Activated naive CD4-positive, alpha-beta T cell treated with anti-CD3 and anti-CD28 coated beads, Interleukin-2, amount 50 U/mL, for 16 hours (primary cell): ENCODE results near the gene POP7.

Experiments used
- DNase-seq: peaks from one replicate; pipeline ENCODE4 v3.0.0-alpha.2; 2020

POP7 gene

DNA sequence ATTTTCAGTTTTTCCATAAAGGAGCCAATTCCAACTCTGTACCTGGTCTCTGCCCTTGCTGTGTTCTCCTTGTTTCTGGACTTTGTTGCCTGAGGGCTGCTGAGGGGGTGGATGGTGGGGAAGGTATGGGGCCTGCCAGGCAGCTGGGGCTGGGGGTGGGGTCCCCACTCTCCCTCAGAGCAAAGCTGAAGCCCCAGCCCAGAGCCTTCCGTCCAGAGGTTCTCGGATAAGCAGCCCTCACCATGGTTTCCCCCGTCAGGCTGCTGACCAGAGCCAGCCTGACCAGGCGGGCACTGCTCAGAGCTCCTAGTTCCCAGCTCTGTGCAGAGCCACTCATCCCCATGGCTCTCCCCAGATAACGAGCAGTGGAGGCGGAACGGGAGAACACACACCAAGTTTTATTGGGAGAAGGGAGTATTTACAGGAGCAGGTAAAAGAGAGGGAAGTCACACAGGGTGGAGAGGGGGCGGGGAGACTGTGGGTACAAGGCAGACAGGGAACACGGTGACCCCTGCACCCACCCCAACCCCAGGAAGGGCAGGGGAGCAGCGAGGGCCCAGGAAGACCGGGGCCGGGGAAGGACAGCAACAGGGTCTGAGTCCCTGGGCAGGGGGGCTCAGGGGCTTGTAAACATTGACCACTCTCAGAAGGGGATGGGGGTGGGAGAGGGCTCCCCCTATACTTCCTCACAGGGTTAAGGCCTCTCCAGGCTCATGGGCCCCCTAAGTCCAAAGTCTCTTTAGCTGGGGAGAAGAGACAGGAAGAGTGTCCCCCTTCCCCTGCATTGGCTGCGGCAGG is 26.6 kb upstream of the POP7 start:
- DNase-seq: no peak

DNA sequence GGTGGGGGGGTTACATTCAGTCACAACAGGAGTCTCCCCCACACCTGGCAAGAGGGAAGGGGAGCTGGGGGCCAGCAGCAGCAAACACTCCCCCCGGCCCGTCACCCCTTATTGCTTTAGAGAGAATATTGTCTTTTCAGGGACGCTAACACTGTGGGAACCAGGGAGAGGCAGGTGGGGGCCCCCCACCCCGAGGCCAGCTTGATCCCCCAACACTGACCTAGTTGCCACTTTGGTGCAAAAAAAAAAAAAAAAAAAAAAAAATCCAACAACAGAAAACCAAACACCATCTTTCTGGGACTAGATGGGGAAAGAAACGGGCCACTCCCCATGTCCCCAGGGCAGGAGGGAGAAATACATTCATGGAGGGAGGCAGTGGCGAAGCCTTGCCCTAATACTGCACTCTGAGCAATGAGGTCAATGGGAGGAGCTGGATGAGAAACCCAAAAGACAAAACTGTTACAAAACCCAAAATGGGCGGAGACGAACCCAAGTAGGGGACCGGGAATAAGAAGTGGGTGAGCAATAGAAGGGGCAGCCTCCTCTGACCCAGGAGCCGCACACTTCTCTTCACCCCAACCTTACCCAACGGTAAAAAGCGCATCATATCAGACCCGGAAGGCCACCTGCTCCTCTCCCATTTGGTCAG is 25.9 kb upstream of the POP7 start:
- no peak for DNase-seq

GRCh38 chr7:100680576-100681271 is 25.2 kb upstream of the POP7 start:
- DNase-seq: no peak

GRCh38 chr7:100681491-100682227 is 24.3 kb upstream of the POP7 start:
- DNase-seq: no peak

DNA sequence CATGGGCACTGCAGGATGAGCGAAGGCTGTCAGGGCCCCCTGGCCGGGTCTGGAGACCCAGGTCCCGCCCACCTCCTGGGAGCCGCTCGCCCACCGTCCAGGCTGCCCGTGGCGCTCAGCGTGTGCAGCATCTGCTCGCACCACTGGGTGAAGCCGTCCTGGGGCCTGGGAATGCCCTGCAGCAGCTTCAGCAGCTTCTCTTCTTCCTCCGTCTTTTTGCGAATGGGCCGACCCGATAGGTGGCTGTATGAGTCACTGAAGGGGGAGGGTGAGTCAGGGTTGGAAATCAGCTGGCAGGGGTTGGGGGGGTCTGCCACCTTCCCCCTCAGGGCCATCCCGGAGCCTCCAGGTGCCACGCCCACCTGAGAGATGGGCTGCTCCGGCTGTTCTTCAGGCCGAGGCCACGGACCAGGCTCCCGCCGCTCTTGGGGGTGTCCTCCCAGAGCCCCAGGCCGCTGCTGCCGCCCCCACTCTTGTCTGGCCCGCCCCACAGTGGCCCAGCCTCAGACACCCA is 23.6 kb upstream of the POP7 start:
- no peak for DNase-seq

DNA sequence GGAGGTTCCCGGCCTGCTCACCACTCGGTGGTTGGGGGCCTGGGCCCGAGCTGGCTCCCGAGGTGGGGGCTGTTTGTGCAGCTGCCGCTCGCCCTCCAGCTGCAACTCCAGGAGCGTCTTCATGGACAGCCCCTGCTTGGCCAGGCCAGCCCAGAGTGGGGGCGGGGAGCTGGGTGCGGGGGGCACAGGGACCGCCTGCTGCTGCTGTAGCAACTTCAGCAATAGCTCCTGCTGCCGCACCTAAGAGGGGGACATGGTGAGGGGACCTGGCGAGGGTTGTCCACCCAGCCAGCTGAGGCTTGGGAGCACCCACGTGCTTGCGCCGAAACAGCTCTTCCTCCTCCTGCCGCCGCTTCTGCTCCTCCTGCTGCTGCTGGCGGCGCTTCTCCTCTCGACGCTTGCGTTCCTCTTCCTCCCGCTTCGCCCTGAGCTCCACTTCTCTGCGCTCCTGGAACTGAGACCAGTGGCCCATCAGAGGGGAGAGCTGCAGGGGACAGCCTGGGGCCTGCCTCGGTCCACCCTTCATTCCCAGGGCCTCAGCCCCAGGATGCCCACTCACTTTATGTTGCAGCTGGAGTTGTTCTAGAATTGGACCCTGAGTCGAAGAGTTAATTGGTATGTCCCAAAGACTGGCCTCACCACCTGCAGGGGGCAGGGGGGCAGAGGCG is 22.8 kb upstream of the POP7 start:
- no peak for DNase-seq

DNA sequence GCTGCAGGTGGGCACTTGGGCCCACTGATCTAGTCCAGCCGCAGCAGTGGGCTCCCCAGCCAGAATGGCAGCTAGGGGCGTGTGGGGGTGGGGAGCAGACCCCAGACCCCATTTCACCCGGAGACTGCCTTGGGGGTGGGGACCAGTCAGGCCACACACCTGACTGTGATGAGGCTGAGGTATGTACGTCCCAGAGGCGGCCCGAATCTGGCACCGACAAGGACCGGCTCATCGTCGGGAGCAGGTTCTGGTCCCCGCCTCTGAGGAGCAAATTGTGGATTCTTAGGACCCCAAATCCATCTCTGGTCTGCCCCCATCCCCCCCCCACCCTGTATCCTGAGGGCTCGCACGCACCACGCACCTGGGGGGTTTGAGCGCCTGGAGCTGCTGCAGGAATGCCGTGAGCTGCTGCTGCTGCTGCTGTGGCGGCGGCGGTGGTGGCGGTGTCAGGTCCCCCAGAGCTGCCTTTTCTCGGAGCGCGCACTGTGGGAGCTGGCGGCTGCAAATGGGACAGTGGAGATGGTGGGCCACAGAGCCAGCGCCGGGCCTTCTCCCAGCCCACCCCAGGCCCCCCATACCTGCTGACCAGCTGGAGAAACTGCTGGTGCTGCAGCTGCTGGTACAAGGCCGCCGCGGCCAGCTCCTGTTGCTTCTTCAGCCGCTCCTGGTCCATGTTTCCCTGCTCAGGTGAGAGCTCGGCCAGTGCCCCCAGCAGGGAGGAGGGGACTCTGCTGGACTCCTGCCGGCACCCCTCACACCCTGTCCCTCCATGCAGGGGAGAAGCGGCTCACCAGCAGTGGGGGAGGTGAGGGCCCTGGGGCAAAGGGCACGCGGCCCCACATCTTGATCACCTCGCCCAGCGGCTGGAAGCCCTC is 22.0 kb upstream of the POP7 start:
- no peak for DNase-seq

DNA sequence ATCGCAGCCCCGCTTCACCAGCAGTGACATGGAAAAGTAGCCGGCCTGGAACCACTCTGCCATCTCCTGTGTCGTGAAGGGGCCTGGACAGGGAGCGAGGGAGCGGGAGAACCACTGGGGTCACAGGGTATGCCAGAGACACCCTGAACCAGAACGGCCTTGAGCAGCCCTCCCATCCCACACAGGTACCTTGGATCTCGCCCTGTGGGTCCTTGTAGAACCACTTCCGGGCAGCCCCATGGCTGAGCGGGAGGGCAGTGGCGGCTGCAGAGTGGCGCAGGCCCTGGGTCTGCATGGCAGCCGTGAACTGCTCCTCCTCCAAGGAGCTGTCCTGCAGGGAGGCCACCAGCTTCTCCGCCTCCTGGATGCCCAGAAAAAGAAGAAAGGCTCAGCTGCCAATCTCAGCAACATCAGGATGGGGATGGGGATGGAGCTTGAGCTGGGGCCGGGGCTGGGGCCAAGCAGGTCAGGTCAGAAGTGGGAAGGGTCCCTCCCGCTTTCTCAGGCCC is 21.3 kb upstream of the POP7 start:
- DNase-seq: no peak

GRCh38 chr7:100685049-100685605 is 20.8 kb upstream of the POP7 start:
- DNase-seq: no peak

- DNase-seq: no peak
Observed at GRCh38 chr7:100685631-100686145, 20.2 kb upstream of the POP7 start.

DNA sequence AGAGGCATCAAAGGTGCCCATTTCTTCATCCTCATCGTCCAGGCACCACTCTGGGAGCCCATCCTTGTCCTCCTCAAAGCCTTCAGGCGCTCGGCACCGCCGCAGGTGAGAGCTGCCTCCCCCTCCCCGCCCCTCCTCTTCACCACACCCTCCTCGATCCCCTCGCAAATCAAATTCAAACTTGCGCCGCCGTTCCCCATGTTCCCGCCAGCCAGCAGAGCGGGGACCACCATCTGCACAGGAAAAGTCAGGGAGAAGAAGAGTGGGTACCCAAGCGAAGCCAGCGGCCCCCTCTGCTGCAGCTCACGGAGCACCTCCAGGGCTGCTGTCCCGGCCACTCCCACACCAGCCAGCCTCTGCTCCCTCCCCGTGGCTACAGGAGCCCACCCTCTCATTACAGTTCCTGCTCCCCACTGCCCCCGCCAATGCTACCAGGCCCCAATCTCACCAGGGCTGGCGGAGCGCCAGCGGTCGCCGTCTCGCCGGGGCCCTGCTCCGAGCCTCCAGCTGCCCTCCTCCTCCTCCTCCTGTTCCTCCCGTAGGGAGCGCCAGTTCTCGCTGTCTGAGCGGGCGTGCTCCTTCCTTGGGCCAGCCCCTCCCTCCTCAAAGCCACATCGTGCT is 19.6 kb upstream of the POP7 start:
- no peak for DNase-seq

GRCh38 chr7:100686822-100687211 is 19.1 kb upstream of the POP7 start:
- no peak for DNase-seq

DNA sequence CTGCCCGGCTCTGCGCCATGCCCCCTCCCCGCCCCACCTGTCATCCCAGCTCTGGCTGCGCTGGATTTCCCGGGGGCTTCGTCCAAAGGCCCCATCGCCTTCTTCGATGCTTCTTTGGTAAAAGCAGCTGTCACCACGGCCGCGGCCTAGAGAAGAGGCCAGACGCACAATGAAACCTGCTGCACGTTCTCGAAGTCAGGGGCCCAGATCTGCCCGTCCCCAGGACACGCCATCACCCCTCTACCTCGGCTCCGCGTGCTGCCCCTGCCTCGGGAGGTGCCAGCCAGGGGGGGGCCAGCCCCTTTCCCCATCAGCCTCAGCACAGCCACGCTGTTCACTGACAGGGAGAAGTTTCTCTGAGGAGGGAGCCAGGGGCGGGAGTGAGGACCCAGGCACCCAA is 18.7 kb upstream of the POP7 start:
- no peak for DNase-seq

DNA sequence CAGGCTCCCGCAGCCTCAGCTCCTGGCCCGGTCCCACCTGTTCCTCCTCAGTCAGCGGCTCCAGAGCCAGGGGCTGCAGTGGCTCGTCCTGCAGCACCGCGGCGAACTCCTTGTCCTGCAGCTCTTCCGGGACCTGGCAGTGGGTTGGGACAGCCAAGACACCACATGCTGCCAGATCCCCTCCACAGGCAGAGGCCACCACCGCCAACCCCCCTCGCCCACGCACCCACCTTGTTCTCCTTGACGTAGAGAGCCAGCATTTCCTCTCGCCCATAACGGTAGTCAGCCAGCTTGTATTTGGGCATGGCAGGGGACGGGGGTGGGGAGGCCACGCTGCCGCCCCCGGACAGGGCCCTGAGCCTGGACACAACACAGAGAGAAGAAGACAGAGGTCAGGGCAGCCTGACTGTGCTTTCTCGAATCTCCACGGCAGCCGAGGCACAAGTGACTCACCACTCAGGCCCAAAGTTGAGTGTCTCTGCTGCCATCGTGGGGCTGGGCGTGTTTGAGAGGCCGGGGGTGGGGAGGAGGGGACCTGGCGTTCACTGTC is 18.1 kb upstream of the POP7 start:
- no peak for DNase-seq

DNA sequence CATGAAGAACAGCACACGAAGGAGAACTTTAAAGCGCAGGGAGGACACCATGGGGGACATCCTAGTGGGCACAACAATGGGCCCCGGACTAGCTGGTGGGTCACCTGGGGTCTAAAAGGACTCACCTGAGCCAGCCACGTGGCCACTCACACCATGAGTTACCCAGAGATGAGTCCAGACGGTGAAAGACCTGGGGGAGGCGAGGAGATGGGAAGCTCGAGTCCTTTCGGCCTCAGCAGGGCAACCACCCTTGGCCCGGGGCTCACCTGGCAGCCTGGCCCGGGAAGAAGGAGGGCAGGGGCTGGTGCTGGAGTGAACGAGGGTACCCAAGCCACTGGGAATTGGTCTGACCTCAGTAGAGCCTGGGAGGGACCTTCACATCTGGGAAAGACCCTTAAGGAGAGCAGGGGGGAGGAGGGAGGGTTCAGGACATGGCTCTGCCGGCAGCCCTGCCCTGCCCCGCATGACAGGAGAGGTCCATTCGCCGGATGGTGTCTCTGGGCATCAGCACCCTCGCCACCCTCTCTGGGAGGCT is 17.5 kb upstream of the POP7 start:
- DNase-seq: no peak

DNA sequence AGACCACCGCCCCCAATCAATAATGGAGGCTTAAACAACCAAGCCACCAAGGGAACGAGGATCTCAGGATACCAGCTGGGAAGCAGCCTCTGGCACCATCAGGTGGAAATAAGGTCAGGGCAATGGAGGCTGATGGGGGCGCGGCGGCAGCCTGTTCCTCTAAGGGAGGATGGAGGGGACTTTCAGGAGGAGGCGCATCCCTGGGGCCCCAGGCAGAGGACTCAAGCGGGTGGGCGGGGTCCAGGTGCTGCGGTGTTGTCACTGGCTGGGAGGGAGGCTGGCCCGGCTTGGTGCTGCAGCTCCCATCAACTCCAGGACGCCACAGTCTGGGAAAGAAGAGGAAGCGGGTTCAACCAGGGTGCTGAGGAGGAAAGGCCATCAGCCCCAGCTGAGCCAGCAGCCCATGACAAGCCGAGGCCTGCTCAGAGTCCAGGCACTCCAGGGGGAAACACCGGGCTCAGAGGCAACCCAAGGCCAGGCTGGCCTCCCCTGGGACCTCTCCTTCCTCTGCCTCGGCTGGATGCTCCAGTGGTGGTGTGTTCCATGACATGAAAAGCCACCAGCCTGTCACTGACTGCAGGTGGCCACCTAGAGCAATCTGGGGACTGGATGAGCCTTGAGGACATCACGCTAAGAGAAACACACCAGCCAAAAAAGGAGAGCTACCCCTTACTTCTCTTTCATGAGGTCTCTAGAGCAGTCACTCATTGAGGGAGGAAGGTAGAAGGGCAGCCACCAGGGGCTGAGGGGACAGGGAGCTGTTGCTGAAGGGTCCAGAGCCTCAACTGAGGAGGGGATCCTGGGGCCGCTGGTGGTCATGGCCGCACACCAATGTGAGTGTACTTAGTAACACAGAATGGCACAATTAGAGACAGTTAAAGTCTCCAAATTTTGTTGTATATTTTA is 16.4 kb upstream of the POP7 start:
- no peak for DNase-seq

DNA sequence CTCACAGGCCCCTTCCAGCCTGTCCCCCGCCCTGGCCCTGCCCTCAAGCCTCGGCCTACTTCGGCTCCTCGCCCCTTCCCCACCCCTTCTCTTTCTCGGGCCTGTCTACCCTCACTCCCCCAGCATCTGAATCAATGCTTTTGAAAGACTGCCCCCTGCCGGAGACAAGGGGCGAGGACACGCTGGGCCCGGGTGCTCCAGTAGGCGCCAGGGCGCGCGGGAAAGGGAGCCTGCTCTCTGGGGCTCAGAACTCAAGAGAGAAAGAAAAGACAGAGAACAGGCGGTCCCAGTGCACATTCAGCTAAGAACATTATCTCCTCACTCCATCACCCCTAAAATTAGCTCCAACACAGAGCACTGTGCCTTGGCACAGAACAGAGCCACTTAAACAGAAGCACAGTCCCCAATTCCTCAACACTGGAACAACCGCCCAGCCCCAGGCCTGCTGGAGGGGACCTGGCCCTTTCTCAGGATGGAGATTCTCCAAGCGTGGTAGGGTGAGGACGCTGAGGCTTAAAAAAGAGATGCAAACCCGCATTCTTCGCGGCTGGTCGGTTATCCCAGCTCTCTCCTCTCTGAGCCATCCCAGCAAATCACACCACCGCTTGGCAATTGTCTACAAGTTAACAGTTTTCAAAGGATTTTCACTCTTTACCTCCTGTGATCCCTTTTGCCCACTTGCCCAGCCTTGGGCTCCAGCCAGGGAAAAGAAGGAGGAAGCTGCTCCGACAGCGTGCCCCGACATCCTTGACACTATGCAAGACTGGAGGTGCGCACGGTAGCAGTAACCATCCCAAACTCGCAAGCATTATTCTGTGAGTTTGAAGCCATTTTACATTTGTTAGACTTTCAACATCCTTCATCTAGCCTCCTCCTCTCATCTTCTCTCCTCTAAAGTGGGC is 14.0 kb upstream of the POP7 start:
- peak; percentile 83 for DNase-seq
